NCI-H146 treated with DMSO at 0.1 percent for 48 hours (cell line): ENCODE results near the gene LGI4.

ENCODE experiments used
- DNase-seq: peaks from one replicate; lab custom pipeline; 2025; ENCODE audit not compliant: unreplicated experiment; lab: John Stamatoyannopoulos, UW

LGI4 gene

GRCh38 chr19:35124098-35125060 lies 10.5 kb downstream of the LGI4 start:
- no peak for DNase-seq

GRCh38 chr19:35123573-35123972 lies 11.3 kb downstream of the LGI4 start:
- no peak for DNase-seq

- no peak for DNase-seq
Observed at GRCh38 chr19:35122687-35123551, 11.9 kb downstream of the LGI4 start.

GRCh38 chr19:35120898-35121297 lies 14.0 kb downstream of the LGI4 start:
- no peak for DNase-seq

- peak; percentile 73 for DNase-seq
Observed at GRCh38 chr19:35120492-35120891, 14.4 kb downstream of the LGI4 start.

- no peak for DNase-seq
Observed at GRCh38 chr19:35119578-35120155, 15.2 kb downstream of the LGI4 start.

GRCh38 chr19:35119091-35119490 lies 15.8 kb downstream of the LGI4 start:
- no peak for DNase-seq

- DNase-seq = no peak
Observed at GRCh38 chr19:35118268-35119020, 16.4 kb downstream of the LGI4 start.

GRCh38 chr19:35117799-35118198 lies 17.1 kb downstream of the LGI4 start:
- no peak for DNase-seq

- no peak for DNase-seq
Observed at GRCh38 chr19:35117116-35117515, 17.7 kb downstream of the LGI4 start.

- peak; percentile 9 for DNase-seq
Observed at GRCh38 chr19:35116072-35116801, 18.6 kb downstream of the LGI4 start.

- DNase-seq = no peak
Observed at GRCh38 chr19:35115177-35115951, 19.5 kb downstream of the LGI4 start, which contains the start of gene FXYD3. TSS of gene FXYD3 (plus strand) at chr19:35115823. CDS start at chr19:35119377, 3,554 bp downstream.

GRCh38 chr19:35114353-35115176 lies 20.3 kb downstream of the LGI4 start:
- DNase-seq = no peak

GRCh38 chr19:35112995-35113688 lies 21.7 kb downstream of the LGI4 start:
- DNase-seq = no peak

- no peak for DNase-seq
Observed at GRCh38 chr19:35110974-35111373, 23.9 kb downstream of the LGI4 start.

GRCh38 chr19:35109395-35110112 lies 25.3 kb downstream of the LGI4 start:
- DNase-seq = no peak

GRCh38 chr19:35108730-35109129 lies 26.1 kb downstream of the LGI4 start:
- DNase-seq = no peak
